HCT116 (cell line): ENCODE results near the gene MTHFD1L. TPM values are rescaled to one million over a fixed set of nuclear protein-coding genes. Genes with fewer than 3 reads are reported as not detected.

Experiments
- ATAC-seq: fragments of 200-7000 bp; cut with Tn5 transposase; 2 replicates; pipeline ENCODE4 v1.9.1; 2020; ENCODE audit warnings: mild to moderate bottlenecking, moderate library complexity
- Bru-seq: library from RNA; stranded (reverse); fragments of 400-500 nt; gene quantifications from one replicate; lab custom pipeline; 2021; lab: Mats Ljungman, UMichigan
- BruChase-seq, 2 experiments: library from RNA; stranded (reverse); fragments of 400-500 nt; gene quantifications; one replicate each; lab custom pipeline; 2021; lab: Mats Ljungman, UMichigan
- BruUV-seq: library from RNA; stranded (reverse); fragments of 400-500 nt; replicated peaks from 2 replicates; lab custom pipeline; 2021; lab: Mats Ljungman, UMichigan
- CTCF ChIA-PET: fragments of 300-600 bp; sonication (Branson Sonifier 250); formaldehyde crosslinking; loops from one replicate; lab custom pipeline; 2021; ENCODE audit warnings: antibody characterized with exemption; lab: Charles Lee
- POLR2A ChIA-PET: fragments of 300-600, 350-600 bp; sonication (Branson Sonifier 250); formaldehyde crosslinking; loops from one replicate; lab custom pipeline; 2021; ENCODE audit warnings: antibody characterized with exemption; lab: Charles Lee
- RAD21 ChIA-PET, 2 experiments: fragments of 300-600 bp; sonication (Branson Sonifier 250); formaldehyde crosslinking; loops; one replicate each; lab custom pipeline; 2023; ENCODE audit warnings: low total read pairs in 2 of 2; ENCODE audit not compliant: uncharacterized antibody in 2 of 2, unreplicated experiment in 2 of 2, low non-redundant PET in 1 of 2; lab: Charles Lee
- DNase-seq: peaks from one replicate; pipeline ENCODE4 v3.0.0-alpha.2; 2010; ENCODE audit warnings: low read depth, low spot score
- H2AFZ ChIP-seq: fragments of 200-600 bp; shearing (Covaris generic), sonication (generic); 2 replicates; pipeline ENCODE4 v1.6.1; 2017; ENCODE audit warnings: low read depth, mixed run types, mixed read lengths, antibody characterized with exemption, low read length; ENCODE audit not compliant: poor library complexity, severe bottlenecking
- H3K27ac ChIP-seq: 2 replicates; pipeline ENCODE4 v1.5.1; 2012; ENCODE audit warnings: low read depth, low read length
- H3K27me3 ChIP-seq: fragments of 200-600 bp; sonication (generic); 2 replicates; pipeline ENCODE4 v1.6.1; 2016; ENCODE audit warnings: mixed run types, low read length, mixed read lengths; ENCODE audit not compliant: insufficient read depth
- H3K36me3 ChIP-seq, 2 experiments: fragments of 200-500 bp in 1 of 2; fragments of 200-600 bp in 1 of 2; sonication (Bioruptor generic) in 1 of 2; sonication (generic) in 1 of 2; 2 replicates each; pipeline versions ENCODE4 v1.5.1 to v1.6.1; 2014 to 2016; ENCODE audit warnings: low read length in 2 of 2, inconsistent platforms in 1 of 2, mixed read lengths in 1 of 2, mixed run types in 1 of 2; ENCODE audit not compliant: insufficient read depth in 2 of 2, control insufficient read depth in 1 of 2
- H3K4me1 ChIP-seq, 2 experiments: fragments of 200-600 bp in 1 of 2; sonication (generic) in 1 of 2; 2 replicates each; pipeline versions ENCODE4 v1.5.1 to v1.6.1; 2012 to 2017; ENCODE audit warnings: low read length in 2 of 2, inconsistent platforms in 1 of 2, mild to moderate bottlenecking in 1 of 2, mixed read lengths in 1 of 2, mixed run types in 1 of 2, moderate library complexity in 1 of 2; ENCODE audit not compliant: insufficient read depth in 2 of 2, control insufficient read depth in 1 of 2
- H3K4me2 ChIP-seq: fragments of 200-600 bp; sonication (generic); 2 replicates; pipeline ENCODE4 v1.6.1; 2017; ENCODE audit warnings: mixed run types, low read length, mixed read lengths
- H3K4me3 ChIP-seq, 2 experiments: fragments of 200-600 bp in 1 of 2; sonication (generic) in 1 of 2; replicated peaks in 1 of 2; 2 replicates each; pipeline ENCODE4 v1.5.1; 2011 to 2016; ENCODE audit warnings: low read length in 2 of 2, control low read depth in 1 of 2, low read depth in 1 of 2, mild to moderate bottlenecking in 1 of 2, mixed read lengths in 1 of 2, mixed run types in 1 of 2
- H3K79me2 ChIP-seq: fragments of 200-600 bp; sonication (generic); 2 replicates; pipeline ENCODE4 v1.6.1; 2017; ENCODE audit warnings: mild to moderate bottlenecking, mixed run types, low read length, moderate library complexity, mixed read lengths; ENCODE audit not compliant: insufficient read depth
- H3K9ac ChIP-seq: fragments of 200-600 bp; sonication (generic); 2 replicates; pipeline ENCODE4 v1.6.1; 2016; ENCODE audit warnings: low read length, mixed read lengths
- H3K9me2 ChIP-seq: fragments of 200-600 bp; sonication (generic), shearing (Covaris generic); 2 replicates; pipeline ENCODE4 v1.6.1; 2017; ENCODE audit warnings: mixed run types, mild to moderate bottlenecking, moderate library complexity; ENCODE audit not compliant: insufficient read depth
- H3K9me3 ChIP-seq, 2 experiments: fragments of 200-500 bp in 1 of 2; fragments of 200-600 bp in 1 of 2; sonication (Bioruptor generic) in 1 of 2; sonication (generic) in 1 of 2; 2 replicates each; pipeline ENCODE4 v1.6.1; 2014 to 2017; ENCODE audit warnings: low read length in 2 of 2, mixed read lengths in 2 of 2, inconsistent platforms in 1 of 2, low read depth in 1 of 2, mild to moderate bottlenecking in 1 of 2, mixed run types in 1 of 2, moderate library complexity in 1 of 2; ENCODE audit not compliant: control insufficient read depth in 1 of 2, insufficient read depth in 1 of 2
- H4K20me1 ChIP-seq: fragments of 200-600 bp; sonication (generic), shearing (Covaris generic); 2 replicates; pipeline ENCODE4 v1.6.1; 2017; ENCODE audit warnings: mixed run types, mild to moderate bottlenecking, moderate library complexity; ENCODE audit not compliant: insufficient read depth
- CBX3 ChIP-seq: IDR thresholded peaks from 2 replicates; pipeline ENCODE4 v1.6.1; 2012; ENCODE audit warnings: low read depth
- EGR1 ChIP-seq: IDR thresholded peaks from 2 replicates; pipeline ENCODE4 v1.6.1; 2012; ENCODE audit warnings: low read depth
- ELF1 ChIP-seq: IDR thresholded peaks from 2 replicates; pipeline ENCODE4 v1.6.1; 2012; ENCODE audit warnings: low read depth, borderline replicate concordance
- FOSL1 ChIP-seq: IDR thresholded peaks from 2 replicates; pipeline ENCODE4 v1.6.1; 2012; ENCODE audit warnings: low read depth
- JUND ChIP-seq: IDR thresholded peaks from 2 replicates; pipeline ENCODE4 v1.6.1; 2012
- POLR2AphosphoS5 ChIP-seq: IDR thresholded peaks from 2 replicates; pipeline ENCODE4 v1.6.1; 2011; ENCODE audit warnings: mild to moderate bottlenecking, low read depth, low read length, moderate library complexity
- RAD21 ChIP-seq: IDR thresholded peaks from 2 replicates; pipeline ENCODE4 v1.6.1; 2012; ENCODE audit warnings: low read depth, mild to moderate bottlenecking
- REST ChIP-seq: IDR thresholded peaks from 2 replicates; pipeline ENCODE4 v1.6.1; 2012; ENCODE audit warnings: low read depth
- SIN3A ChIP-seq: IDR thresholded peaks from 2 replicates; pipeline ENCODE4 v1.6.1; 2012; ENCODE audit warnings: low read depth
- SP1 ChIP-seq: IDR thresholded peaks from 2 replicates; pipeline ENCODE4 v1.6.1; 2012; ENCODE audit warnings: low read depth
- YY1 ChIP-seq: IDR thresholded peaks from 2 replicates; pipeline ENCODE4 v1.6.1; 2011; ENCODE audit warnings: low read length, low read depth, moderate library complexity, mild to moderate bottlenecking; ENCODE audit not compliant: insufficient replicate concordance; ENCODE audit errors: extremely low read depth
- ZBTB33 ChIP-seq: IDR thresholded peaks from 2 replicates; pipeline ENCODE4 v1.6.1; 2011; ENCODE audit warnings: mild to moderate bottlenecking, low read length, moderate library complexity; ENCODE audit not compliant: insufficient replicate concordance; ENCODE audit errors: extremely low read depth
- ZFX ChIP-seq: fragments of 450-650 bp; IDR thresholded peaks from 2 replicates; pipeline ENCODE4 v1.6.1; 2017
- ZNF274 ChIP-seq: fragments of 200-500 bp; sonication (Bioruptor generic); IDR thresholded peaks from 2 replicates; pipeline ENCODE4 v1.6.1; 2014; ENCODE audit warnings: mild to moderate bottlenecking, low read depth, low read length, inconsistent platforms
- intact Hi-C: fragments of 100-400 bp; cut with micrococcal nuclease; formaldehyde crosslinking; loops from 2 replicates; pipeline ENCODE4 v1.10.0; 2022
- long read RNA-seq: library from polyadenylated mRNA; unstranded; transcript quantifications from one replicate; pipeline ENCODE4 v2.0.0, GENCODE V29; 2021; ENCODE audit not compliant: unreplicated experiment
- polyA plus RNA-seq: library from polyadenylated mRNA; unstranded; fragments of >200 nt; gene quantifications from 2 replicates; pipeline ENCODE4 v1.2.1, GENCODE V29; 2012; ENCODE audit warnings: missing spikeins
- total RNA-seq: library from RNA; stranded (reverse); gene quantifications from one replicate; pipeline ENCODE4 v1.2.1, GENCODE V29; 2021; ENCODE audit not compliant: unreplicated experiment
- TF ChIP-seq, protein P1 (sequence below), 3 experiments: fragments of 200-600 bp in 1 of 3; sonication (generic) in 1 of 3; IDR thresholded peaks in 2 of 3; conservative IDR thresholded peaks in 1 of 3; 2 replicates each; pipeline ENCODE4 v1.5.1; 2012 to 2017; ENCODE audit warnings: low read depth in 2 of 3, low read length in 2 of 3, antibody characterized with exemption in 1 of 3, borderline replicate concordance in 1 of 3, control low read depth in 1 of 3, mild to moderate bottlenecking in 1 of 3, mixed read lengths in 1 of 3, mixed run types in 1 of 3, moderate library complexity in 1 of 3; ENCODE audit not compliant: insufficient read depth in 1 of 3

Gene MTHFD1L
- total RNA-seq (127 TPM), Bru-seq, nascent RNA (percentile 95 among the genes with signal in this experiment), BruChase-seq, experiment 1, labeled RNA remaining after a 6-hour chase (percentile 86 among the genes with signal in this experiment), BruChase-seq, experiment 2, labeled RNA remaining after a 2-hour chase (percentile 88 among the genes with signal in this experiment)
- polyA plus RNA-seq = 86.6 and 93.8 TPM in 2 replicates
- long read RNA-seq, transcript MTHFD1L-211 (28 exons, 3,475 nt) = major isoform, 85 of 253 reads
- long read RNA-seq, transcript MTHFD1L-203 (28 exons, 3,604 nt) = minor isoform, 61 of 253 reads
- long read RNA-seq, transcript MTHFD1L-201 (8 exons, 1,049 nt) = minor isoform, 6 of 253 reads
- long read RNA-seq, partial matches to known transcripts = 52 of 253 reads
- long read RNA-seq, other reads (novel, unspliced or antisense) = 49 of 253 reads

DNA sequence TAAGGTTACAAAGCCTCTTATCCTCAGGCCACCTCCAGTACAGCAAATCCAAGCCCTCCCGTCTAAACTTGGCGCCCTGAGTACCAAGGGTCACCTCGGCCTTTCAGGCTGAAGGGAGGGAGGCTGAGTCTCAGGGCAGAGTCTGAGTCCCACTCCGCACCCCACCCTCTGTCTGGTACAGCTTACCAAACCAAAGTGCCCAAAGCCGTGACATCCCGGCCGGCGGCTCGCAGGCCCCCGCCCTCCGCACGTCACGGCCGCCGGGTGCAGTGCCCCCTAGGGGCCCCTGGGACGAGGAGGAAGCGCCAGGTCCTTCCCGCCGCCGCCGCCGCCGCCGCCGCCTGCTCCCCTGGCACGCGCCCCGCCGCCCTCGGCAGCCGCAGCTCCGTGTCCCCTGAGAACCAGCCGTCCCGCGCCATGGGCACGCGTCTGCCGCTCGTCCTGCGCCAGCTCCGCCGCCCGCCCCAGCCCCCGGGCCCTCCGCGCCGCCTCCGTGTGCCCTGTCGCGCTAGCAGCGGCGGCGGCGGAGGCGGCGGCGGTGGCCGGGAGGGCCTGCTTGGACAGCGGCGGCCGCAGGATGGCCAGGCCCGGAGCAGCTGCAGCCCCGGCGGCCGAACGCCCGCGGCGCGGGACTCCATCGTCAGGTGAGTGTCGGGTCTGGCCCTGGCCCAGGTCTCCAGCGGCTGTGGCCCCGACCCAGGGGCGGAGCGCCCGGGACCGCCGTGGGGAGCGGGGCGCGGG, at the start of gene MTHFD1L:
TSS of gene MTHFD1L (plus strand) at position 297 of the 741 bp plus-strand sequence. CDS start at position 418, 121 bp downstream.
- peak; percentile 81 for ATAC-seq
- BruUV-seq = no TSS peak
- H3K27me3 ChIP-seq = no peaks in the 10 kb centered on the region
- no peak within 1 kb of the TSS for H2AFZ ChIP-seq
- H3K36me3 ChIP-seq = peaks cover 0 to 3% of the 10 kb centered on the region in 2 experiments; a peak in 1 of 4 replicates
- H3K9me3 ChIP-seq = no peaks in the 10 kb centered on the region
- intact Hi-C loops = loop anchor here (2.0 kb wide), 1 partner anchor 47 kb away; no protein-coding TSS in a partner anchor
- CTCF ChIA-PET = interaction anchor here (0.6 to 1.1 kb wide), 4 partner anchors 11 to 466 kb away, joined by 3 to 5 read pairs (median 3); no protein-coding TSS in a partner anchor
- peaks cover 6 to 23% of the 10 kb centered on the region in 2 experiments for H3K4me1 ChIP-seq
- peaks cover 5% of the 10 kb centered on the region; the same call in 1 of the 2 replicates for H4K20me1 ChIP-seq
- peaks cover 48% of the 10 kb centered on the region for H3K79me2 ChIP-seq
- POLR2A ChIA-PET = interaction anchor here (1.0 to 1.1 kb wide), 2 partner anchors 23 to 447 kb away, joined by 3 read pairs; no protein-coding TSS in a partner anchor
- peak within 1 kb of the TSS; percentile 93 for H3K27ac ChIP-seq
- H3K4me2 ChIP-seq = peak within 1 kb of the TSS; percentile 84
- RAD21 ChIA-PET = no interaction called here
- H3K9me2 ChIP-seq = no peaks in the 10 kb centered on the region
- peak within 1 kb of the TSS; percentile 68 to 80 for H3K4me3 ChIP-seq
- DNase-seq = peak; percentile 44
- peak within 1 kb of the TSS; percentile 95 for H3K9ac ChIP-seq
- no peak for TF ChIP-seq ZBTB33
- TF ChIP-seq ELF1 = no peak
- TF ChIP-seq REST = no peak
- TF ChIP-seq RAD21 = peak; percentile 48
- no peak for TF ChIP-seq ZNF274
- no peak for TF ChIP-seq JUND
- TF ChIP-seq SP1 = no peak; the same call in 1 of the 2 replicates
- peak; percentile 49 for TF ChIP-seq SIN3A
- no peak for TF ChIP-seq YY1
- TF ChIP-seq ZFX = peak; percentile 83
- 0 out of 2 replicates have a peak, but pooled peaks have one; percentile 45 for TF ChIP-seq CBX3
- TF ChIP-seq EGR1 = peak; percentile 9; the same call in 1 of the 2 replicates
- TF ChIP-seq FOSL1 = no peak
- TF ChIP-seq, protein P1, sequence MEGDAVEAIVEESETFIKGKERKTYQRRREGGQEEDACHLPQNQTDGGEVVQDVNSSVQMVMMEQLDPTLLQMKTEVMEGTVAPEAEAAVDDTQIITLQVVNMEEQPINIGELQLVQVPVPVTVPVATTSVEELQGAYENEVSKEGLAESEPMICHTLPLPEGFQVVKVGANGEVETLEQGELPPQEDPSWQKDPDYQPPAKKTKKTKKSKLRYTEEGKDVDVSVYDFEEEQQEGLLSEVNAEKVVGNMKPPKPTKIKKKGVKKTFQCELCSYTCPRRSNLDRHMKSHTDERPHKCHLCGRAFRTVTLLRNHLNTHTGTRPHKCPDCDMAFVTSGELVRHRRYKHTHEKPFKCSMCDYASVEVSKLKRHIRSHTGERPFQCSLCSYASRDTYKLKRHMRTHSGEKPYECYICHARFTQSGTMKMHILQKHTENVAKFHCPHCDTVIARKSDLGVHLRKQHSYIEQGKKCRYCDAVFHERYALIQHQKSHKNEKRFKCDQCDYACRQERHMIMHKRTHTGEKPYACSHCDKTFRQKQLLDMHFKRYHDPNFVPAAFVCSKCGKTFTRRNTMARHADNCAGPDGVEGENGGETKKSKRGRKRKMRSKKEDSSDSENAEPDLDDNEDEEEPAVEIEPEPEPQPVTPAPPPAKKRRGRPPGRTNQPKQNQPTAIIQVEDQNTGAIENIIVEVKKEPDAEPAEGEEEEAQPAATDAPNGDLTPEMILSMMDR (IDR thresholded peaks at IDR 0.05 in 2 of 3, conservative IDR thresholded peaks at IDR 0.05 in 1 of 3; ENCODE audit: borderline replicate concordance in 1 of 3, insufficient read depth in 1 of 3, low read depth in 2 of 3, low read length in 2 of 3) = peak in 2 of 3 experiments; percentile 59 to 61; a peak in 4 of 6 replicates
- peak; percentile 80 for TF ChIP-seq POLR2AphosphoS5
